Aortic smooth muscle cell (primary cell): ENCODE data around the gene DDX19B. TPM values are rescaled to one million over a fixed set of nuclear protein-coding genes. Genes with fewer than 3 reads are reported as not detected.

Source experiments
- total RNA-seq: library from RNA; depleted of rRNA; stranded (reverse); fragments of >200 nt; gene quantifications from 2 replicates; pipeline ENCODE4 v1.2.3, GENCODE V29; 2014

Gene DDX19B
- 23.3 and 29.2 TPM in 2 replicates for total RNA-seq

GRCh38 chr16:70298988-70299938 is at the start of gene DDX19B:
TSS of gene DDX19B (plus strand) at chr16:70299186. CDS start at chr16:70299298, 112 bp downstream.

DNA sequence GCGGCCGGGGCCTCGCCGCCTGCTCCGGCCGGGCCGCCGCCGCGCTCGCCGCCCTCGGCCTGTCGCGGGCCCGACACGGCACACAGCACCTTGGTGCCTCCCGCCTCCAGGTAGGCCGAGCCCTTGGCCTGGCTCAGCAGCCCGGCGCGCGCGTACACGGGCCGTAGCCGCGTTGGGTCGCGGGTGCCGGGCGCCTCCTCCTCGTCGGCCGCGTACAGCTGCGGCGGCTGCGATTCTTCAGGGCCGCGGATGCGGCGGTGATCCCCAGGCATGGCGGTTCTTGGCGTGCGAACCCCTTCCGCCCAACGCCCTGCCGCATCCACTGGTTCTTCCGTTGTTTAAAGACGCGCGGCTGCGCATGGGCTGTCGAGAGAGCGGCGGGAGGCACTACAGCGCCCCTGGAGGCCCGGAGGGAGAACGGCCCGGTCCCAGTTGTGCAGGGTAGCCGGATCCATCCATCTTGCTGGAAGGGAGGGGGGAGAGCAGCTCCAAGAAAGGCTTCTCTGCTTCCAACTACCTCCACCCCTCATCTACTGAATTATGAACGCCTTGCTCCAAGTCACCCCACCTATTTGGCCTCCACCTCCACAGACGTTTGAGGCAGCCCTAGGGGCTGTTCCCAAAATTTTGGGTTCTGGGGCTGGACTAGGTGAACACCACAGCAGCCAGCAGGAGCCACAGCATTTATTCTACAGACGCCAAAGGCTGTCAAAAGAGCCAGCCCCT is 47.2 kb upstream of the DDX19B start, which contains the start of gene EXOSC6:
EXOSC6 (minus strand) TSS at position 312 of the 726 bp plus-strand sequence; CDS start at position 272, 40 bp downstream.

DNA sequence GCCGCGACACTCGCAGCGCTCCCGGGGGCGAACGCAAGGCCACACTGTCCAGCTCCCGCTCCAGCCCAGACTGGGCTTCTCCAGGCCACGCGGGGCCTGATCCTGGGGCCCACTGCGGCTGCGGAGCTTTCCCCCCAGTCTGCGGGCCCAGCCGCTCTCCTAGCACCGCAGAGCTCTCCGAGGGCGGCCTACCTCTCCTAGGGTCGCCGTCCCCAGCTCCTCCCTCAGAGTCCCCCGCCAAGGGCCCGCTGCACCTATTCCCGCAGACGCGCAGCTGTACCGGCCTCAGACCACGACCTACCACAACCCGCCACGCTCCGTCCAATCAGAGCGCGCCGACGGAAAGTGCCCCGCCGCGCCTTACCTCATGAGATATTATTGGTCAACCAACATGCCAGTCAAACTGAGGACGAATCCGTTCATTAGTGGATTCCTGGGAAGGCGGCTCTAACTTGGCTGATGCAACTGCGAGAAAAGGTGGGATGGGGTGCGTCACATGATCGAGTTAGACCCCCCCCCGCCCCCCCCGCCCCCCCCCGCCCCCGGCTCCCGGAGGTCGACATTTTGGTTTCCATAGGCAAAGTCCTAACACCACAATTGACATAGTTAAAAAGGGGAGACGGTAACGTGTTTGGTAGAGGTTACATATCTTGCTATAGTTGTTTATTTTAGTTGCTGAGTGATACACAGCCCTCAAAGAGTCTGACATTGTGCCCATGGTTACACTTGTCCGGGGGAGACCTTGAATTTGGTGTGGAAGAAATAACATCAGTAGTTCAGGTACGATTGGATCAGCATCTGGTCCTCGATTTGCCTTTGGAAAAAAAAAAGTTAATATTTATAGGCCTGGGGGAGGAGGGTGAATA is 9.5 kb upstream of the DDX19B start, which contains the start of gene AARS1:
AARS1 (minus strand) TSS at position 278 of the 866 bp plus-strand sequence. CDS start 6,743 bp downstream, outside the sequence.

Other genes with a start within 250 kb of the DDX19B start
- 10.6 and 13.2 TPM in 2 replicates for gene PDPR, start 184.9 kb upstream of the DDX19B start, total RNA-seq
- gene CLEC18C, start 125.4 kb upstream of the DDX19B start, total RNA-seq, result 0.12 and 0.13 TPM in 2 replicates
- 28.0 and 40.0 TPM in 2 replicates for gene EXOSC6, start 47.2 kb upstream of the DDX19B start, total RNA-seq
- gene AARS1, start 9.7 kb upstream of the DDX19B start, total RNA-seq, result 114 and 130 TPM in 2 replicates
- 43.5 and 48.7 TPM in 2 replicates for gene DDX19A, start 47.7 kb downstream of the DDX19B start, total RNA-seq
- gene ST3GAL2, start 139.9 kb downstream of the DDX19B start, total RNA-seq, result 23.6 and 27.4 TPM in 2 replicates
- 9.0 and 9.2 TPM in 2 replicates for gene FCSK, start 155.4 kb downstream of the DDX19B start, total RNA-seq
- 84.4 and 86.8 TPM in 2 replicates for gene COG4, start 224.4 kb downstream of the DDX19B start, total RNA-seq
- gene SF3B3, start 224.6 kb downstream of the DDX19B start, total RNA-seq, result 84.0 and 103 TPM in 2 replicates